ENCODE results near the gene GTF3C1.

DNA sequence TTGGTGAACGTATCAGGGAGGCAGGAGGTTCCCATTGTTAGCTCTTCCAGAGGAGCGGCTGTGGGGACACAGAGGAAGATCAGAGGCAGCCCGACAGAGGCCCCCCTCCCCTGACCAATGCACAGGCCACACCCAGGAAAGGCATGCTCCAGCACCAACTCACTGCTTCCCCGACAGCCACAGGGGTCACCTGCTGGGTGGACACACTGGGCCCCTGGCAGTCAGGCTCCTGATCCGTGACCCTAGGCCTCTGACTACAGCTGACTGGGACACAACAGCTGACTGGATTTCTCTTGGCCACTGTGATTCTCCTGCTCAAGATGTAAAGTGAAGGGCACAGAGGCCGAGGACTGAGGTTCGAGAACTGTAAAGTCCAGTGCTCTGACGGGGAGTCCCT lies 84.2 kb downstream of the GTF3C1 start:
- TF ChIP-seq POLR2A (IDR thresholded peaks at IDR 0.05; ENCODE audit: low read depth, low read length) (no peak), POLR2AphosphoS5 (IDR thresholded peaks at IDR 0.05; ENCODE audit: low read depth, low read length) (no peak), TAF1 (IDR thresholded peaks at IDR 0.05; ENCODE audit: low read depth, low read length) (no peak), POU2F2 (IDR thresholded peaks at IDR 0.05; ENCODE audit: low read depth, low read length) (no peak), PAX5 (IDR thresholded peaks at IDR 0.05; ENCODE audit: insufficient read depth, low read length, severe bottlenecking) (no peak)
